ENCODE results near the gene UCK2.
A peak's percentile ranks its signal among the peaks of the same experiment; 100 is the strongest.

Gene UCK2

GRCh38 chr1:165856021-165856420, 28.6 kb downstream of the UCK2 start:
- no peak for DNase-seq

- DNase-seq, result no peak
Measured at GRCh38 chr1:165856606-165857005, 29.2 kb downstream of the UCK2 start.

GRCh38 chr1:165857046-165857801, 29.8 kb downstream of the UCK2 start:
- DNase-seq, result no peak

- no peak for DNase-seq
Measured at GRCh38 chr1:165858364-165858823, 31.0 kb downstream of the UCK2 start.

GRCh38 chr1:165858967-165859845, 31.8 kb downstream of the UCK2 start:
- no peak for DNase-seq

- DNase-seq, result no peak
Measured at GRCh38 chr1:165860065-165860464, 32.7 kb downstream of the UCK2 start.

- DNase-seq, result no peak
Measured at GRCh38 chr1:165861911-165862310, 34.5 kb downstream of the UCK2 start.

GRCh38 chr1:165862448-165862847, 35.0 kb downstream of the UCK2 start:
- DNase-seq, result no peak

GRCh38 chr1:165863346-165863745, 35.9 kb downstream of the UCK2 start:
- no peak for DNase-seq

GRCh38 chr1:165865633-165866340, 38.4 kb downstream of the UCK2 start:
- no peak for DNase-seq

- DNase-seq, result no peak
Measured at GRCh38 chr1:165869343-165869742, 41.9 kb downstream of the UCK2 start.

- peak; percentile 18 for DNase-seq
Measured at GRCh38 chr1:165871311-165872067, 44.1 kb downstream of the UCK2 start.

GRCh38 chr1:165873481-165873880, 46.1 kb downstream of the UCK2 start:
- DNase-seq, result no peak

GRCh38 chr1:165874643-165875042, 47.2 kb downstream of the UCK2 start:
- DNase-seq, result no peak

- DNase-seq, result no peak
Measured at GRCh38 chr1:165875171-165875570, 47.8 kb downstream of the UCK2 start.

GRCh38 chr1:165875604-165876003, 48.2 kb downstream of the UCK2 start:
- DNase-seq, result no peak

GRCh38 chr1:165876121-165876520, 48.7 kb downstream of the UCK2 start:
- no peak for DNase-seq

GRCh38 chr1:165877411-165877810, 50.0 kb downstream of the UCK2 start:
- DNase-seq, result no peak

- DNase-seq, result no peak
Measured at GRCh38 chr1:165877940-165878556, 50.6 kb downstream of the UCK2 start.

GRCh38 chr1:165879946-165880345, 52.5 kb downstream of the UCK2 start:
- DNase-seq, result no peak

GRCh38 chr1:165880993-165881392, 53.6 kb downstream of the UCK2 start:
- no peak for DNase-seq

All from stimulated activated CD4-positive, alpha-beta T cell treated with anti-CD3 and anti-CD28 coated beads, Interleukin-4, amount 100 ng/mL, for 1 hour (primary cell).